ENCODE data around the gene OAT.

The OAT gene

DNA sequence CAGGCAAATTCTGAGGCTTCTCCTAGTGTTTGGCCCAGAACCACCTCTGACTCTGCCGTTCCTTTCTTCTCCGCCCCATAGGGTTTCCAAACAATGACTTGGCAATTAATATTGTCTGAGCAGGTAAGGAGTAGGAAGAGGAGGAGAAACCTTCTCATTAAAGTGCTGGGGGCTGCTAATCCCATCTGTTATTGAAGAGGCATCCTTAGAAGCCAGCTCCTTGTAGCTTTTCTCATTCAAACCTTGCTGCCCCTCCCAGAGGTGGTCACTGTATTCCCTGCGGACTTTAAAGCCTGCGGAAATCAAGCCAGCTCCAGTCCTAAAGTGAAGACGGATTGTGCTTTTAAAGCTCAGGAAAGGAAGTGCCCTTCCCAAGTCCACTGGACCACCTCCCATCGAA, 32.6 kb upstream of the OAT start:
- TF ChIP-seq, protein P1, sequence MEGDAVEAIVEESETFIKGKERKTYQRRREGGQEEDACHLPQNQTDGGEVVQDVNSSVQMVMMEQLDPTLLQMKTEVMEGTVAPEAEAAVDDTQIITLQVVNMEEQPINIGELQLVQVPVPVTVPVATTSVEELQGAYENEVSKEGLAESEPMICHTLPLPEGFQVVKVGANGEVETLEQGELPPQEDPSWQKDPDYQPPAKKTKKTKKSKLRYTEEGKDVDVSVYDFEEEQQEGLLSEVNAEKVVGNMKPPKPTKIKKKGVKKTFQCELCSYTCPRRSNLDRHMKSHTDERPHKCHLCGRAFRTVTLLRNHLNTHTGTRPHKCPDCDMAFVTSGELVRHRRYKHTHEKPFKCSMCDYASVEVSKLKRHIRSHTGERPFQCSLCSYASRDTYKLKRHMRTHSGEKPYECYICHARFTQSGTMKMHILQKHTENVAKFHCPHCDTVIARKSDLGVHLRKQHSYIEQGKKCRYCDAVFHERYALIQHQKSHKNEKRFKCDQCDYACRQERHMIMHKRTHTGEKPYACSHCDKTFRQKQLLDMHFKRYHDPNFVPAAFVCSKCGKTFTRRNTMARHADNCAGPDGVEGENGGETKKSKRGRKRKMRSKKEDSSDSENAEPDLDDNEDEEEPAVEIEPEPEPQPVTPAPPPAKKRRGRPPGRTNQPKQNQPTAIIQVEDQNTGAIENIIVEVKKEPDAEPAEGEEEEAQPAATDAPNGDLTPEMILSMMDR (IDR thresholded peaks at IDR 0.05; ENCODE audit: borderline replicate concordance, insufficient read depth, low read depth, low read length): no peak
- H3K4me3 ChIP-seq (ENCODE audit: low read depth, low read length): no peak overlapping the region

GRCh38 chr10:124450783-124451057, 32.0 kb upstream of the OAT start:
- TF ChIP-seq, protein P1 (IDR thresholded peaks at IDR 0.05; ENCODE audit: borderline replicate concordance, insufficient read depth, low read depth, low read length): no peak
- no peak overlapping the region for H3K4me3 ChIP-seq (ENCODE audit: low read depth, low read length)

GRCh38 chr10:124450012-124450782, 31.5 kb upstream of the OAT start, which contains the start of gene NKX1-2:
Gene NKX1-2, minus strand, starts transcription at chr10:124450035. Its CDS starts 92 bp downstream, at chr10:124449943.
- TF ChIP-seq, protein P1 (IDR thresholded peaks at IDR 0.05; ENCODE audit: borderline replicate concordance, insufficient read depth, low read depth, low read length): no peak
- H3K4me3 ChIP-seq (ENCODE audit: low read depth, low read length): no peak within 1 kb of the TSS

GRCh38 chr10:124449170-124450011, 30.7 kb upstream of the OAT start:
- TF ChIP-seq, protein P1 (IDR thresholded peaks at IDR 0.05; ENCODE audit: borderline replicate concordance, insufficient read depth, low read depth, low read length): no peak
- H3K4me3 ChIP-seq (ENCODE audit: low read depth, low read length): no peak overlapping the region

DNA sequence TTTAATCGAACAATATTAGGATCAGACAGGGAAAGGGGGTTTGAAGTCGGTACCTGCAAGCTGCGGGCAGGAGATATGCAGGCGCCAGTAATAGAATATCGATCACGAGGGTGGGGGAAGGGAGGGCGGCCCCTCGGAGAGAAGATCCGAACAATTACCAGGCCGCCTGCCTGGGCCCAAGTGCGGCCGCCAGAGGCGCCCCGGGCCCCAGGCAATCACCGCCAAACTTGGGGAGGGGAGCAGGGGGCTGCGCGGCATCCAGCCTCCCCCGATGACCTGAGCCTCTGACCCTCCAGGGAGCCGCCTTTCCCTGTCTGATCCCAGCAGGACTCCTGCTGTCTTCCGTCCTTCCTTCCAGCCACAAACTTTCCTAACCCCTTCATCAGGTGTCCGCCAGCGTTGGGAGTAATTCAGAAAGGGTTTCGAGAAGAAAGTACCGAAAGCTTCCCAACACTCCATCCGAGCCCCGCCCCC, 30.0 kb upstream of the OAT start:
- no peak overlapping the region for H3K4me3 ChIP-seq (ENCODE audit: low read depth, low read length)

DNA sequence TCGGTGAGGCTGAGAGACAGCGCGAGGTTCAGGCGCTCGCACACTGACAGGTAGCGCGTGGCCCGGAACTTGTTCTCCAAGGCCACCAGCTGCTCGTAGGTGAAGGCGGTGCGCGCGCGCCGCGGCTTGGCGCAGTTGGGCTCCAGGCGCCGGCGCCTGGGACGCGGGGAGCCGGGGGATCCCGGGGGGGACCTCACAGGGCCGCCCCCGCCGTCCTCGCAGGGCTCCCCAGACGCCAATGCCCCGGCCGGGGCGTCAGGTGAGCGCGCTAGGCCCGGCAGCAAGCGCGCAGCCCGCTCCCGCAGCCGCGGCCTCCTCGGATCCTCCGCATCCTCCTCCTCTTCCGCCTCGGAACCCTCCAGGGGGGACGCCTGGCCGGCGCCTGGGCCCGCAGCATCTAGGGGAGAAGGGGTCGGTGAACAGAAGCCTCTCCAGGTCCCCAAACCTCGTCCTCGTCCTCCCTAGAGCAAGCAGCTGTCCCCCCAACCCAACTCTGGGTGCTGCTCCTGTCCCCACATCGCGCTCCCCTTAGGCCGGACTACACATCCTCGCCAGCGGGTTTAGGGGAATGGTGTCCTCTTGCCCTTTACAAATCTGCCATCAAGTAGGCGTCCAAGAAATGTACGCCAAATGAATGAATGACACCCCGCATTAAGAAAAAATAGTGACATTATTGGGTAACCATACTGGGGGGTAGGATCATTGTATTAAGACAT, 29.2 kb upstream of the OAT start:
- H3K4me3 ChIP-seq (ENCODE audit: low read depth, low read length): no peak overlapping the region
- TF ChIP-seq, protein P1 (IDR thresholded peaks at IDR 0.05; ENCODE audit: borderline replicate concordance, insufficient read depth, low read depth, low read length): no peak

More for the DNA sequence above, 30.0 kb upstream of the OAT start:
- TF ChIP-seq, protein P1 (IDR thresholded peaks at IDR 0.05; ENCODE audit: borderline replicate concordance, insufficient read depth, low read depth, low read length): no peak

Data from GM12875 (cell line).